DOHH2 (cell line): ENCODE results near the gene TNRC6A.

ENCODE experiments used
- H3F3A ChIP-seq: fragments of 200-600 bp; sonication (generic), shearing (Covaris generic); 2 replicates; pipeline ENCODE4 v1.6.0; 2016; ENCODE audit warnings: antibody characterized with exemption, mild to moderate bottlenecking; ENCODE audit not compliant: control insufficient read depth, insufficient read depth
- H3K27ac ChIP-seq: fragments of 200-600 bp; sonication (generic); 2 replicates; pipeline ENCODE4 v1.5.1; 2014; ENCODE audit warnings: low read depth, mild to moderate bottlenecking, low read length, moderate library complexity
- H3K27me3 ChIP-seq: fragments of 200-600 bp; sonication (generic); 2 replicates; pipeline ENCODE4 v1.6.1; 2014; ENCODE audit warnings: mild to moderate bottlenecking, low read length, mixed read lengths; ENCODE audit not compliant: control insufficient read depth
- H3K36me3 ChIP-seq: fragments of 200-600 bp; sonication (generic); 2 replicates; pipeline ENCODE4 v1.6.1; 2014; ENCODE audit warnings: mild to moderate bottlenecking, low read length, moderate library complexity, mixed read lengths; ENCODE audit not compliant: control insufficient read depth
- H3K4me1 ChIP-seq: fragments of 200-600 bp; sonication (generic); 2 replicates; pipeline ENCODE4 v1.6.1; 2014; ENCODE audit warnings: mild to moderate bottlenecking, low read length, mixed read lengths; ENCODE audit not compliant: control insufficient read depth
- H3K4me2 ChIP-seq: fragments of 200-600 bp; sonication (generic); 2 replicates; pipeline ENCODE4 v1.6.0; 2014; ENCODE audit warnings: mild to moderate bottlenecking, low read length, moderate library complexity
- H3K4me3 ChIP-seq: fragments of 200-600 bp; sonication (generic); 2 replicates; pipeline ENCODE4 v1.5.1; 2014; ENCODE audit warnings: mild to moderate bottlenecking, low read length, mixed read lengths
- H3K79me2 ChIP-seq: fragments of 200-600 bp; sonication (generic); 2 replicates; pipeline ENCODE4 v1.6.1; 2014; ENCODE audit warnings: mild to moderate bottlenecking, low read length, mixed read lengths; ENCODE audit not compliant: control insufficient read depth
- H3K9me2 ChIP-seq: fragments of 200-600 bp; sonication (generic); replicated peaks from 2 replicates; pipeline ENCODE4 v1.6.1; 2014; ENCODE audit warnings: mild to moderate bottlenecking, low read length, mixed read lengths; ENCODE audit not compliant: control insufficient read depth
- H3K9me3 ChIP-seq: fragments of 200-600 bp; sonication (generic); 2 replicates; pipeline ENCODE4 v1.6.1; 2014; ENCODE audit warnings: antibody characterized with exemption, low read length, mixed read lengths; ENCODE audit not compliant: control insufficient read depth, insufficient read depth
- H4K20me1 ChIP-seq: fragments of 200-600 bp; sonication (generic); 2 replicates; pipeline ENCODE4 v1.6.0; 2014; ENCODE audit warnings: low read depth, mild to moderate bottlenecking, antibody characterized with exemption, low read length, moderate library complexity; ENCODE audit not compliant: control insufficient read depth, insufficient read depth
- EZH2phosphoT487 ChIP-seq: fragments of 200-600 bp; sonication (generic); IDR thresholded peaks from 2 replicates; pipeline ENCODE4 v1.6.1; 2017; ENCODE audit warnings: borderline replicate concordance, mild to moderate bottlenecking, antibody characterized with exemption, low read length, moderate library complexity, mixed read lengths
- TF ChIP-seq, protein P1 (sequence below): fragments of 200-600 bp; sonication (generic); IDR thresholded peaks from one replicate; pipeline ENCODE4 v1.5.1; 2014; ENCODE audit warnings: antibody characterized with exemption, mild to moderate bottlenecking, low read depth, low read length; ENCODE audit not compliant: poor library complexity, severe bottlenecking

The TNRC6A gene

GRCh38 chr16:24800586-24800985, 71.1 kb downstream of the TNRC6A start:
- Histone ChIP-seq H3F3A (no peaks in the 10 kb centered on the region), H3K9me3 (no peaks in the 10 kb centered on the region), H3K36me3 (peaks cover 97% of the 10 kb centered on the region), H3K79me2 (no peaks in the 10 kb centered on the region), H3K27me3 (no peaks in the 10 kb centered on the region), H3K4me2 (no peak overlapping the region), H3K9me2 (no peaks in the 10 kb centered on the region), H4K20me1 (peaks cover under 1% of the 10 kb centered on the region; the same call in 1 of the 2 replicates), H3K4me1 (no peaks in the 10 kb centered on the region), H3K27ac (no peak overlapping the region), H3K4me3 (no peak overlapping the region)
- TF ChIP-seq, protein P1, sequence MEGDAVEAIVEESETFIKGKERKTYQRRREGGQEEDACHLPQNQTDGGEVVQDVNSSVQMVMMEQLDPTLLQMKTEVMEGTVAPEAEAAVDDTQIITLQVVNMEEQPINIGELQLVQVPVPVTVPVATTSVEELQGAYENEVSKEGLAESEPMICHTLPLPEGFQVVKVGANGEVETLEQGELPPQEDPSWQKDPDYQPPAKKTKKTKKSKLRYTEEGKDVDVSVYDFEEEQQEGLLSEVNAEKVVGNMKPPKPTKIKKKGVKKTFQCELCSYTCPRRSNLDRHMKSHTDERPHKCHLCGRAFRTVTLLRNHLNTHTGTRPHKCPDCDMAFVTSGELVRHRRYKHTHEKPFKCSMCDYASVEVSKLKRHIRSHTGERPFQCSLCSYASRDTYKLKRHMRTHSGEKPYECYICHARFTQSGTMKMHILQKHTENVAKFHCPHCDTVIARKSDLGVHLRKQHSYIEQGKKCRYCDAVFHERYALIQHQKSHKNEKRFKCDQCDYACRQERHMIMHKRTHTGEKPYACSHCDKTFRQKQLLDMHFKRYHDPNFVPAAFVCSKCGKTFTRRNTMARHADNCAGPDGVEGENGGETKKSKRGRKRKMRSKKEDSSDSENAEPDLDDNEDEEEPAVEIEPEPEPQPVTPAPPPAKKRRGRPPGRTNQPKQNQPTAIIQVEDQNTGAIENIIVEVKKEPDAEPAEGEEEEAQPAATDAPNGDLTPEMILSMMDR: peak; percentile 49
- TF ChIP-seq EZH2phosphoT487: no peak

DNA sequence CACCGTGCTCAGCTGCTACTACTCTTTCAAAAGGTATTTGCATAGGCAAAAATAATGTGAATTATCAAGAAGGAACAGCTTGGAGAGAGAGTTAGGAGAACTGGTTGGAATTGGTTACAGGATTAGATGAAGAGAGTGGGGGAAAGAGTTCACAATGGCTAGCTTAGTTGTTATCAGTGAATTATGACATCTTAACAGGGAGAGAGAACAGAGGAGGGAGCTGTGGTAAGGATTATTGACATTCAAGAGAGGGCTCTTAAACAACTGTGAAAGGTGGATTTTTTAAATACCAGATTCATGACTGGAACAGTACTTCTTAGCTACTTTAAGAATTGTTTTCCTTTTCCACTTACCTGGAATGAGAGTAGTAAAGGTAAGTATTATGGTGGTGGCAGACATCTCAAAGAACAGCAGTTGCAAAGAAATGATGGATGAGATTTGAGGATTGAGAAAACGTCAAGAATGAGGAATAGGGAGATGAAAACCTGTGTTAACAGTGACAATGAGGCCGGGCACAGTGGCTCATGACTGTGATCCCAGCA, 72.4 kb downstream of the TNRC6A start:
- Histone ChIP-seq H4K20me1 (no peaks in the 10 kb centered on the region), H3K36me3 (peaks cover 97% of the 10 kb centered on the region), H3K27ac (no peak overlapping the region), H3K4me2 (no peak overlapping the region), H3K27me3 (no peaks in the 10 kb centered on the region), H3K79me2 (no peaks in the 10 kb centered on the region), H3K9me2 (no peaks in the 10 kb centered on the region), H3K4me3 (no peak overlapping the region), H3K9me3 (no peaks in the 10 kb centered on the region), H3K4me1 (no peaks in the 10 kb centered on the region), H3F3A (no peaks in the 10 kb centered on the region)
- no peak for TF ChIP-seq EZH2phosphoT487

DNA sequence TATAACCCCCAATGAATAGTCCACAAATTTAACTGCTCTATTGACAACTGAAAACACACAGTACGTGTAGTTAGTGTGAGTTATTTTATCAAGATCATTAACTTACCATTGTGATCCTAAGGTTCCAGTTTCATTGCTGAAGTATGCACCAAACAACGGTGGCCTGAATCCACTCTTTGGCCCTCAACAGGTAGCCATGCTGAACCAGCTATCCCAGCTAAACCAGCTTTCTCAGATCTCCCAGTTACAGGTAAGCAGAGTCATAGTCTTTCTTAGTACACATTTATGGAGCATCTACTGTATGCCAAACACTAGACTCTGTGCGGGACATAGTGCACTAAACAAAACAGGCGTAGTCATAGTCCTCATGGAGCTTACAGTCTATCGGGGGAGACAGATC, 76.0 kb downstream of the TNRC6A start:
- H3F3A ChIP-seq: no peaks in the 10 kb centered on the region
- H4K20me1 ChIP-seq: no peaks in the 10 kb centered on the region
- TF ChIP-seq, protein P1: no peak
- no peak for TF ChIP-seq EZH2phosphoT487
- no peaks in the 10 kb centered on the region for H3K27me3 ChIP-seq
- no peak overlapping the region for H3K27ac ChIP-seq
- peaks cover 97% of the 10 kb centered on the region for H3K36me3 ChIP-seq
- H3K4me1 ChIP-seq: no peaks in the 10 kb centered on the region
- no peaks in the 10 kb centered on the region for H3K79me2 ChIP-seq
- H3K9me3 ChIP-seq: no peaks in the 10 kb centered on the region
- no peak overlapping the region for H3K4me2 ChIP-seq
- H3K9me2 ChIP-seq: no peaks in the 10 kb centered on the region
- no peak overlapping the region for H3K4me3 ChIP-seq

GRCh38 chr16:24807301-24807700, 77.8 kb downstream of the TNRC6A start:
- Histone ChIP-seq H3K27ac (no peak overlapping the region), H3F3A (no peaks in the 10 kb centered on the region), H4K20me1 (no peaks in the 10 kb centered on the region), H3K4me3 (no peak overlapping the region), H3K27me3 (no peaks in the 10 kb centered on the region), H3K79me2 (no peaks in the 10 kb centered on the region), H3K36me3 (peaks cover 93% of the 10 kb centered on the region), H3K4me1 (no peaks in the 10 kb centered on the region), H3K9me3 (no peaks in the 10 kb centered on the region), H3K9me2 (no peaks in the 10 kb centered on the region), H3K4me2 (no peak overlapping the region)
- TF ChIP-seq, protein P1: no peak
- TF ChIP-seq EZH2phosphoT487: no peak
